ENCODE data around the gene APMAP. TPM values are rescaled to one million over a fixed set of nuclear protein-coding genes. Genes with fewer than 3 reads are reported as not detected.

The APMAP gene
- total and polyA plus RNA-seq, 2 of the 13 experiments (the other 11 are each of a cell fraction or from before 2014, with no cell fraction given) = 168 to 214 TPM

DNA sequence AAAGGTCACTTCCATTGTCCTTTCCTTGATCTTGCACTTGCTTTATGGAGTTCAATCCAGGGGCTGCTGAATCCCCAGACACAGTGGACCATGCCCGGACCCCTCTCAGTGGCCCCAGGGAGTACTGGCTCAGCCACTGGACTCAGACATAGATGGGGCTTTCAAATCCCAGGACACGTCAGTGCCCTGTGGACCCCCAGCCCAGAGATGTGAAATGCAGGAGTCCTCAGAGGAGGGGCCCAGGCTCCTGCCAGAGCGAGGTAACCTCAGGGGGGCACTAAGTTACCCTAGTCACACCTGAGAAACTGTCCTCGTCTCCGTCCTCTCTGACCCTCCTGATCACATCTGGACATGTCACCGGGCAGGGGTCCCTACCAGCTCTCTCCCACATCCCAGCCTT lies 18.7 kb upstream of the APMAP start:
- H3K4me3 ChIP-seq (replicated peaks in 1 of 3; ENCODE audit: insufficient read depth in 1 of 3, low read depth in 2 of 3, low read length in 3 of 3) = no peak overlapping the region
- intact Hi-C loops (cut with micrococcal nuclease; ENCODE audit: unreplicated experiment) (no loop called here), in situ Hi-C loops (cut with HindIII; ENCODE audit: extremely low pct_ligation_motif_present, low pct_unique_long_range_greater_than_20kb) (no loop called here)
- H4K20me1 ChIP-seq (ENCODE audit: insufficient read depth, low read length) = no peaks in the 10 kb centered on the region
- no peak overlapping the region for H3K9ac ChIP-seq (ENCODE audit: insufficient read depth, low read depth, low read length)
- 83% methylated on average over 6 of the region's 6 CpGs for WGBS (ENCODE audit: low lambda C conversion rate)
- no peak overlapping the region for H3K4me2 ChIP-seq (ENCODE audit: low read depth, low read length)
- no peaks in the 10 kb centered on the region for H3K79me2 ChIP-seq (ENCODE audit: insufficient read depth, low read length)
- peaks cover 0 to 3% of the 10 kb centered on the region in 2 experiments; a peak in 4 of 5 replicates for H3K36me3 ChIP-seq (replicated peaks in 1 of 2; ENCODE audit: control insufficient read depth in 1 of 2, insufficient read depth in 2 of 2, low read length in 2 of 2)
- DNase-seq (ENCODE audit: low spot score) (no peak), ATAC-seq (no peak), FAIRE-seq (no peak)
- H2AFZ ChIP-seq (ENCODE audit: low read length) = no peak overlapping the region
- H3K9me3 ChIP-seq (ENCODE audit: low read length) = no peaks in the 10 kb centered on the region
- ChIA-PET CTCF (ENCODE audit: low intra/inter-chr PET ratio, low total read pairs) (no interaction called here), POLR2A (no interaction called here)
- BruUV-seq (replicated peaks) = no TSS peak
- no peak overlapping the region for H3K27ac ChIP-seq (ENCODE audit: extremely low read length, insufficient read depth, low read length)
- TF ChIP-seq SIX4 (CRISPR knock-in tag; IDR thresholded peaks at IDR 0.05) (no peak), KDM5A (IDR thresholded peaks at IDR 0.05; ENCODE audit: borderline replicate concordance, low read length) (no peak), SATB2 (CRISPR knock-in tag; IDR thresholded peaks at IDR 0.05) (no peak), MBD4 (IDR thresholded peaks at IDR 0.05; ENCODE audit: borderline replicate concordance, low read length) (no peak), ATF7 (IDR thresholded peaks at IDR 0.05) (no peak), ATF7 (CRISPR knock-in tag; IDR thresholded peaks at IDR 0.05) (no peak), SMAD1 (CRISPR knock-in tag; IDR thresholded peaks at IDR 0.05; ENCODE audit: borderline replicate concordance, low read depth) (no peak), ZSCAN12 (CRISPR knock-in tag; IDR thresholded peaks at IDR 0.05) (no peak), ATRX (CRISPR knock-in tag; IDR thresholded peaks at IDR 0.05; ENCODE audit: borderline replicate concordance) (no peak), ZFYVE20 (CRISPR knock-in tag; IDR thresholded peaks at IDR 0.05; ENCODE audit: borderline replicate concordance, low read depth) (no peak), CHD4 (IDR thresholded peaks at IDR 0.05; ENCODE audit: borderline replicate concordance, low read length) (no peak), GATAD1 (CRISPR knock-in tag; IDR thresholded peaks at IDR 0.05) (no peak), PHF20 (CRISPR knock-in tag; IDR thresholded peaks at IDR 0.05) (no peak), RXRB (CRISPR knock-in tag; IDR thresholded peaks at IDR 0.05; ENCODE audit: borderline replicate concordance) (no peak), ZNF124 (CRISPR knock-in tag; IDR thresholded peaks at IDR 0.05) (no peak), ZNF550 (CRISPR knock-in tag; IDR thresholded peaks at IDR 0.05; ENCODE audit: borderline replicate concordance) (no peak), HCFC1 (IDR thresholded peaks at IDR 0.05; ENCODE audit: low read depth, low read length) (no peak), MIER2 (CRISPR knock-in tag; IDR thresholded peaks at IDR 0.05) (no peak), HMG20B (CRISPR knock-in tag; conservative IDR thresholded peaks at IDR 0.05) (no peak)
- no peaks in the 10 kb centered on the region for H3K4me1 ChIP-seq (ENCODE audit: insufficient read depth, low read length)
- H3K27me3 ChIP-seq (ENCODE audit: control insufficient read depth in 1 of 2, insufficient read depth in 2 of 2, low read length in 2 of 2) = no peaks in the 10 kb centered on the region

All from HepG2 (cell line).